Umbilical cord (tissue), 2 donors: ENCODE data around the gene SUCLG2. TPM values are rescaled to one million over a fixed set of nuclear protein-coding genes. Genes with fewer than 3 reads are reported as not detected.

ENCODE experiments used
- DNase-seq: peaks from one replicate; pipeline ENCODE4 v3.0.0-alpha.2; 2015; ENCODE audit warnings: low spot score
- total RNA-seq: library from RNA; depleted of rRNA; stranded (reverse); fragments of >200 nt; gene quantifications from one replicate; pipeline ENCODE4 v1.2.3, GENCODE V29; 2014; ENCODE audit warnings: low replicate concordance; ENCODE audit not compliant: insufficient read depth

The SUCLG2 gene
- total RNA-seq, 1 donor from 2014 or later, result 70.1 TPM

DNA sequence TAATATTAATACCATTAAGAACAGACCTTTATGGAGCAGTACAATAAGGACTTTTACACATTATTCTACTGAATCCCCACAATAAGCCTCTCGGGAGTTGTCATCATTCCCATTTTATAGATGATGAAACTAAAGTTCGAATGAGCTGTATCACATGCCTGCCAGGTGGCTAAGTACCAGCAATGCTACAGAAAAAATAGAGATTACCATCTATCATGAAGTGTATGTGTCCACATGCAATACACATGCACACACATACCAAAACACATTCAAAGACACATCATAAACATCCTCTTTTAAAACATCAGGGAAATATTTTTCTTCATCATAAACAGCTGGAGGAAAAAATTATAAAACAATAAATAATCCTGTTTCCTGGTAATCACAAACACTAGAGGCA, 136.6 kb downstream of the SUCLG2 start:
- no peak for DNase-seq

GRCh38 chr3:67516496-67516895, 137.9 kb downstream of the SUCLG2 start:
- DNase-seq, result no peak

DNA sequence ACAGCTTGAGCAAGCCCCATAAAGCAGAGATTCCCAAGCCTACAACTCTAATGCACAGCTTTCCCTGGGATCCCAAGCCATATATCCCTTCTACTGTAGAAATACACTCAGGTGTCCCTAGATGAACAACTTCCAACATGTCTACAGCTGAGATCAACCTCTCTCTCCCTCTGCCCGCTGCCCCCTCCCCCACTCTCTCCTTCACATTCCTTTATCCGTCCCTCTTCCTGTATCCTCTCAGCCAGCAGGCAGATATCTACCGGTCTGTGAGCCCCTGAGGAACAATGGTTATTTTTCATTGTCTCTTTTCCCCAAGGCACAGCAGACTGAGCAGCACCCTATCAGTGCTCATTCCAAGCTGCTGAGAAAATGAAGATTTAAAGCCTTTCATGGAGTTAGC, 138.6 kb downstream of the SUCLG2 start:
- no peak for DNase-seq

GRCh38 chr3:67509471-67510075, 144.8 kb downstream of the SUCLG2 start:
- no peak for DNase-seq

- no peak for DNase-seq
Measured at GRCh38 chr3:67507584-67507983, 146.8 kb downstream of the SUCLG2 start.

GRCh38 chr3:67500709-67501108, 153.7 kb downstream of the SUCLG2 start:
- DNase-seq, result no peak

- no peak for DNase-seq
Measured at GRCh38 chr3:67497746-67498145, 156.7 kb downstream of the SUCLG2 start.

- no peak for DNase-seq
Measured at GRCh38 chr3:67495751-67496150, 158.7 kb downstream of the SUCLG2 start.

DNA sequence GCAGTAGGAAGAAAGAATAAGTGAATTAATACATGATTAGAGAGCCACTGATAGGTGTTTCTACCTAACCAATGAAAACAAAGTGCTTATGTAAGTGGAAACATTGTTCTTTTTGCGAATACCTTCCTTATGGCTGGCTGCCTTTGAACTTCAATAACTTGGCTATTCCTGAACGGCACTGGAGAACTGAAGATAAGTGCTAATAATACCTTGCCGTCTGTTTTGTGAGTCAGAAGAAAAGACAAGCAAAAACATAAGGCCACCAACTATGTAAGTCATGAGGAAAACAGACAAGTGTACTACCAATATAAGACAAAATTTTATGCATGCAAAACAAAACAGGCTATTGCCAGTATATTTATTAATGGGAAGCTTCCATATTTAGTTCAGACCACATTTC, 160.6 kb downstream of the SUCLG2 start:
- no peak for DNase-seq

DNA sequence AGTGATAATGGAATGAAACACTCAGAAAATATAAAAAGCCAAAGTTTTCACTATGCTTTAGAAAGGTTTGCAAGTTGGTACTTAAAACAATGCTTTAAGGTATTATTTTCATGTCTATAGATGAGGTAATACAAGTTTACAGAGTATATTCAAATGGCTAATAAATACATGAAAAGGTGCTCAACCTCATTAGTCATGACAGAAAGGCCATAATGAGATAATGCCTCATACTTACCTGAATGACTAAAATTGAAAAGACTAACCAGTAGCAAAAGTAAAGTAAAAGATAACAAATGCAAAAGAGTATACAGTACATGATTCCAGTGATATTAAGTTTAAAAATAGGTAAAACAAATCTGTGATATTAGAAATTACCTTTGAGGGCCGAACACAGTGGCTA, 163.8 kb downstream of the SUCLG2 start:
- no peak for DNase-seq

GRCh38 chr3:67489816-67490215, 164.6 kb downstream of the SUCLG2 start:
- peak; percentile 15 for DNase-seq

- DNase-seq, result no peak
Measured at GRCh38 chr3:67487564-67488114, 166.8 kb downstream of the SUCLG2 start.

DNA sequence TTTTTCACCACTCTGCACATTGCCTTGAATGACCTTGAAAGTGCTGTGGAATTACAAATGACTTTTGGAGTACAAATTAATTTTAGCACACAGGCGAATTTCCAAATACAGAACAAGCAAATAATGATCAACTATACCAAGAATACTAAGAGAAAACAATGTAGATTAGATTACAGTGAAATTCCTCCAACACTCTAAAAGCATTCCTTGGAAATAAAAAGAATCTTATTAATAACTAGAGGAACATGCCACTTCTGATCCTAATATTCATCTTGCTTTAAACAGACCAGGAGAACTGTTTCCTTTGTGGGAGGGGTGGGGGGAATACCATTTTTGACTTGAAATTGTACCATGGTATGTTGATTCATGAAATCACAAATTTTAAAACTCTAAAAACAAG, 167.5 kb downstream of the SUCLG2 start:
- DNase-seq, result no peak

- no peak for DNase-seq
Measured at GRCh38 chr3:67484085-67484484, 170.3 kb downstream of the SUCLG2 start.

DNA sequence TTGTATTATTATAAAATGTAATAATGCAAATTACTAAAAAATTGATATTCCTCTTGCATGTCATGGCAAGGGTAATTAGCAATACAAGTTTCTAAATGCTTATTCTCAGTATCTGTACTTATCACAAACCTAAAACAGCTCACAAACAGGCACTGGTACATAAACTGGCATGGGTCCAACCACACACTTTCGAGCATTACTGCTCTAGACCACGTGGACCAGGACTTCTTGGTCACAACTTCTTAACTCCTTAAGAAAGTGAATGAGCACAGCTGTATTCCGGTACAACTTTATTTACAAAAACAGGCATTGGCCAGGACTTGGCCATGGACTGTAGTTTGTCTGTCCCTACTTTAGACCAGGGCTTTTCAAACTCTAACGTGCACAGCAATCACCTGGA, 173.3 kb downstream of the SUCLG2 start:
- DNase-seq, result no peak

- DNase-seq, result no peak
Measured at GRCh38 chr3:67478423-67478822, 176.0 kb downstream of the SUCLG2 start.

DNA sequence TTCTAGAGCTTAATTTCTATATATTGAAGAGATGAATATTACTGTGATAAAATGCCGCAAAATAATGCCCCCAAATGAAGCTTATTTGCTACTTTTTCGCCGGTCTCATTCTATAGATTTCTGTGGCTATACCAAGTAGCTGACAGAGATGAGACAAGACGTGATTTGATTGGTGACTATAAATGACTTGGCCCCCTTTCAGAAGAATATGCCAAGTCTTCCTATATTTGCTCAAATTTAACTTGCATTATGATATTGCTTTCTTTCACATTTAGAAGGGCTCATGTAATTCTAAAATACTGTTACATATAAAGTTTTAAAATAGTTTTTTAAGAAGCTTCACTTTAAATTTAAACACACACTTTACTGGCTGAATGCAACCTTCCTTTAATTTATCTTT, 180.1 kb downstream of the SUCLG2 start:
- DNase-seq, result no peak

GRCh38 chr3:67472674-67473201, 181.7 kb downstream of the SUCLG2 start:
- DNase-seq, result no peak

GRCh38 chr3:67470207-67470606, 184.2 kb downstream of the SUCLG2 start:
- no peak for DNase-seq

- DNase-seq, result no peak
Measured at GRCh38 chr3:67468511-67468910, 185.9 kb downstream of the SUCLG2 start.

- DNase-seq, result no peak
Measured at GRCh38 chr3:67463656-67464055, 190.8 kb downstream of the SUCLG2 start.

DNA sequence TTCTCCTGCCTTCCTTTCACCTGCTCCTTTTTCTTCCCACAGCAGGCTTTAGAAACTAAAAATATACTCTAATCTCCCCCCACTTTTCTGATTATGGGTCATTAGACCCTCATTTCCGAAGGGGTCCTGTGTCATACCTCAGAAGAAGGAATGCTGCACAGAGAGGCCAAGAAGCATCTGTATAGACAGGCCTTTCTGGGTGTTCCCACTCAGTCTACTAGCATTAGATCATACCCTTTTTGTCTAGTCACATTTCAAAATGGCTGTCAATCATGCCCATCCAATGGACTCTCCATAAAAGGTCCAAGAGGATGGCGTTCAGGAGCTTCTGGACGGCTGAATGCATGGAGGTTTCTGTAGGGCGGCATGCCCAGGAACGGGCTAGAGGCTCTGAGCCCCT, 192.2 kb downstream of the SUCLG2 start:
- DNase-seq, result no peak

DNA sequence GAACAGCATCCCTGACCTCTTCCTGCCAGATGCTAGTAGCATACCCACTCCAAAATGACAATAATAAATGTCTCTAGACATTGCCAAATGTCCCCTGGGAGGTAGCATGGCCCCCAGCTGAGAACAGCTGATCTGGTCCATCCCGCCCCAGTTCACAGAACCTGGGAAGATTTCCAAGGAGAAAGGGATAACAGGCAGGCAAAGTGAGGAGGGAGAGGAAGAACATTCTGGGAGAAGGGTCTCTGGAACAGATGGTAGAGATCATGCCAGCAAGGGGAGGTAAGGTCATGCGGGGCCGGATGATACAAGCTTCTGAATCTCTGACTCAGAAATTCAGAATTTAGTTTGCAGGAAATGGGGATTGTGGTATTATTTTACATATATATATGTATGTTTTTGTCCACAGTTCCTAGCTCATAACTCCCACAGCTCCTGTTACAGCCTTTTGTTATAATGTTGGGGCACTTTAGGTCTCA, 192.7 kb downstream of the SUCLG2 start:
- peak; percentile 6 for DNase-seq
